EH (cell line): ENCODE measurements around the gene KRTAP12-1.
A peak's percentile ranks its signal among the peaks of the same experiment; 100 is the strongest.

ENCODE experiments used
- DNase-seq: peaks from one replicate; pipeline ENCODE4 v3.0.0-alpha.2; 2015; ENCODE audit warnings: low read depth

Gene KRTAP12-1

DNA sequence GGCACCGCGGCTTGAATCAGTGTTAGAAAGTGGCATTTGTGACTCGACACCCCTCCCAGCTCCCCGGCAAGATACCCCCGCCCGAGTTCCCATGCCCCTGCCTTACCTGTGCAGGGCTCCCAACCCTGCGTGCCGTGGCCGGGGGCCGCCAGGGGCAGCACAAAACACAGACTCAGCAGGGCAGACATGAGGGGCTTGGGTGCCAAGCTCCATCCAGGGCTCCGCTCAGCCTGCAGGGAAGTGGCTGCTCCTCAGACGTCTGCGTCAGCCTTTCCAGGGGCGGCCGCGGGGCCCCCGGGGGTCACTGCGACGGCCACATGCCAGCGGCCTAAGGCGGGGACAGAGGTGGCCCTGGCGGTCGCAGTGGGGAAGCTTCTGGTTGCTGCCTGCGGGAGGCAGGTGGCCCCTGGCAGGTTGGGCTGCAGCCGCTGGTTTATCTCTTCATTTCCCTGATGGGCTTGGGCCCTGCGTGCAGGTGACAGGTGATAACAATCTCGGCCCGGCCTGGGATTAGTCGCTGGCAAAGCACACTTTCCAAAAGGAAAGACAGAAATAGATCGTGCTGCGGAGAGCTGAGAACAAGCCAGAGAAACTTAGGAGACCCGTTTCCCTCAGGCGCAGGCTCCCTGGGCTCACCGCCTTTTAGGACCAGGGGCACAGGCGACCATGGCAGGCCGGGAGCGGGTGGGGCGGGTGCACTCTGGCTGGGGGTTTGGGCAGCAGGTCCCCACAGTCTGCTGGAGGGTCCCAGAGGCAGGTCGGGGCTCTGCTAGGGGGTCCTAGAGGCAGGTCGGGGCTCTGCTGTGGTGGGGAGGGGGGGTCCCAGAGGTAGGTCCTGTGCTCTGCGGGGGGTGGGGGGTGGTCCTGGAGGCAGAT is 29.6 kb upstream of the KRTAP12-1 start, which contains the start of gene TSPEAR:
TSPEAR (minus strand) TSS at position 246 of the 876 bp plus-strand sequence; CDS start at position 188, 58 bp downstream.
- no peak for DNase-seq

DNA sequence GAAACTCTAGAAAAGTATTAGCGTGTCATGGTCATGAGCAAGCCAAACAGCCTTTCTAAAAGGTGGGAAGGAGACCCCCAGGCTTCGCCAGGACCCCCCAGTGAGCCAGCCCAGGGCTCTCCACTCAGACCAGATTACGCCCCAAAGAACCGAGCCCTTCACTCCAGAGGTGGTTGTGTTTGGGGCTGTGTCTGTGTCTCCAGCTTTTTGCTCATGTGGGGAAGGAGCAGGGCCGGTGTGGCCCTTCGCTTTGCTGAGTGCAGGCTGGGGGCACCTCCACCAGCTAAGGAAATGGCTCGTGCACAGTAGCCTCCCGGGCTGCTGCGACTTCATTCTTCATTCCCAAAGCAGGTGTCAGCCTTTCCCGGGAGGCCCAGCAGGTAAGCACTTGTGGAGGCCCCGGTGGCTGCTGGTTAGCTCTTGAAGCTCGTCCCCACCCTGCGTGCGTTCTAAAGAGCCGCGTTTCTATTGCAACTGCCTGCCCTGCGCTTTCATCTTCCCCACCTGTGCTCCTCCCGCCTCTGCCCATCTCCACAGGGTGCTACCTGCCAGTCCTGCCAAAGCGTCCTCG is 28.9 kb upstream of the KRTAP12-1 start:
- no peak for DNase-seq

DNA sequence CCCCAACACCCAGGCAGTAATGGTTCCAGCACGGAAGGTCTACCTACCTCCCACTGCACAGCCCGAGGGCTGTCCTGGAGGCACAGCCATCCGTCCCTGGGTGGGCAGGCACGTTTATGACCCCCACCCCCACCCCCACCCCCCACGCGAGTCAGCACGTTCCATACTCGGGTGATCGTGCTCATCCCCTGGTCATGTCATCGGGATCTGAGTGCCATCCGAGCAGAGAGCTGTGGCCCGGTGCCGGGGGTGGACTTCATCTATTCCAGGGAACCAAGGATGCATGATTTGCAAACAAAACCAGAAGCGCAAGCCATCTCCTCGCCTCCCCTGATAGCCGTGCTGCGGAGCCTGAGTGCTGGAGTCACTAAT is 28.3 kb upstream of the KRTAP12-1 start:
- DNase-seq = no peak

GRCh38 chr21:44709426-44710293 is 27.7 kb upstream of the KRTAP12-1 start:
- DNase-seq = peak; percentile 10

DNA sequence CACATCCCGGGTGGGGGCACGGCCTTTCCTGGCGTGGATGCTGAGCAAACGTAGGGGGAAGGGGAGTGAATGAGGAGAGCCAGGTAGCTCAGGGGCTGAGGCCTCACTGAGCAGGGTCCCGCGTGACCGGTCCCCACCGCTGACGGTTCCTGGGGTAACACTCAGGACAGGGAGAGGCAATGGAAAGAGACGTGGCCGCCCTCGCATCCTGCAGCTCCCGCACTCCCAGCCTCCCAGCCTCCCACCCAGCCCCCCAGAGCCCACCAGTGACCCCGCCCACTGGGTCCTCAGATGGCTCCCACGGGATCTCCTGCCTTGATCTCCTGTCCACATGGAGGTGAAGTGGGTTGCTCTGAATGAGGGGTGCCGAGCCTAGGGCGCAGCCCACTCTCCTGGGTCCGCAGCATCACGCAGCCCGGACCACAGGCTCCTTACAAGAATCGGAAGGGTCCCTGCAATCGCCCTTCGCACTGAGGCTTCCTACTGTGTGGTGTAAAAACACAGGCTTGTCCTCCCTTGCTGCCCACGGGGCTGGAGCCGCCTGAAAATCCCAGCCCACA is 27.0 kb upstream of the KRTAP12-1 start:
- no peak for DNase-seq

DNA sequence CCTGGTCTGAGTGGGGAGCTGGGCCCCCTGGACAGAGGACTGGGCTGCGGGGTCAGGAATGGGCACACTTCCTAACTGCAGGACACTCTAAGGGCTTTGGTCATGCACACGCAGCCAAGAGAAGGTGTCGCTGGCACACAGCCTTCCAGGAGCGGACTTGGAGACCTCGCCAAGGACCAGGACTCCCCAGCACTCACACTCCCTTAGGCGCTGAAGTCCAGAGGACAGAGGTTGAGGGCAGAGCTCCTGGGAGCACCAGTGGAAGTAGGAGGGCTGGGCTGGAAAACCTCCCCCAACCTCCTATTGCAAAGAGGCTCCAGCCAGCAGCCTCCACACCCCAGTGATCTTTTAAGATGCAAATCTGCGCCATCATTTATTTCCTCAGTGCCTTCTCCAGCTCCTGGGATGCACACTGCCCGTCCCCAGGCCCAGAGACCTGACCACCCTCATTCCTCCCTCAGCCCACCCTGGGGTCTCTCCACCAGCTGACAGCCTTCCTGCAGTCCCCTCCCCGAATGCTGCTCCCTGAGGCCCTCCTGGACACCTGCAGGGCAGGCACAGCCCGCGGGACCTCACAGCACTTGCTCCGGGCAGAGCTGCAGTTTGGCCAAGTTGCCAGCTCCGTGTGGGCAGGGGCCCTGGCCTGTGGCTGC is 26.4 kb upstream of the KRTAP12-1 start:
- DNase-seq = no peak

DNA sequence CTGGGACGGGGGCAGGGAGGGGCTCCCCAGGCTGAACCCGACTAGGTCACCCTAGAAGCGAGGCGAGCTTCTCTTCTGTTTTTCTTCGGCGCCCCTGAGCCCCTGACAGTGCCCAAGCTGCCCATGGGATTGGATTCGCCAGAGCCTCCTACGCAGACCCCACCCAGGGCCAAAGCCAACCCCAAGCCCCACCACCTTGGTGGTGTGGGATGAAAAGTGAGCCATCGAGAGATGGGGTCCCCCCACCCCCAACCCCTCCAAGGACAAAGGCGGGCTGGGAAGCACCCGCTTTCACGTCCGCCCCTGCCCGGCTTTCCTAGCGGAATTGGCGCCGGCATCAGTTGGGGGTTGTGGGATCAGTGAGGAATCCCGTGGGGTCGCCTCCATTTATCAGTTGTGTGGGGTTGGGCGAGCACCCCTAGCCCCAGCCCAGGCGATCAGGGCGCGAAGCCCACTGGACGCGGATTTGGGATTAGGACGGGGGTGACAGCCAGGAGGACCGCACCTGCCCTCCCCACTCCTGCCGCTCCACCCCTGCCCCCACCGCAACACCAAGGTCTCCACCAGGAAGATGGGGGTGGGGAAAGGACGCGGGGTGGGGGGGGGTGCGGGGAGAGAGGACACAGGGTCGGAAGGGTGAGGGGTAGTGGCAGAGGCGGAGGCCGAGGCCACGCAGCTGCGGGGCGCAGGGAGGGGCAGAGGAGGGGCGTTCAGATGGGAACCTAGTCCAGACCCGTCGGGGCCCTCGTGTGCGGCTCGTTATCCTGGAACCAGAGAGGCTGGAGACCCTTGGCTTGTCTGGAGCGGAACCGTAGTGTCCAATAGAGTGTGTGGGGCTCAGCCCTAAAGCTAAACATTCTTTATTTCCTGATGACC is 25.0 kb upstream of the KRTAP12-1 start:
- DNase-seq = no peak

GRCh38 chr21:44706026-44706705 is 24.2 kb upstream of the KRTAP12-1 start:
- DNase-seq = no peak

DNA sequence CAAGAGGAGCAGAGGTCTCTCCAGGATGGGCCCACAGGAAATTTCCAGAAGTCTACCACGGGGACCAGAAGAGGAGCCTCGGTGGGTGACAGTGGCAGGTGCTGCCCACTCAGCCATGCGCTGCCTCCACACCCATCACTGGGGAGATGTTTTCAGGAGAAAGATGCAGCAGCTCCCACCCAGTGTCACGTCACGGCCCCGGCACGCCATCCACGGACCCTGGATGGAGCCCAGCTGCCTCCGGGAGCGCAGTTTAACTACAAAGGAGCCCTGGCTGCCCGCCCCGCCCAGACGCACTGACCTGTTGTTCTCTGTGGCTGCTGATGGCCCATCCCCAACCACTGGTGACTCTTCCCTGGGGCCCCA is 22.7 kb upstream of the KRTAP12-1 start:
- no peak for DNase-seq

GRCh38 chr21:44703731-44704635 is 22.0 kb upstream of the KRTAP12-1 start:
- no peak for DNase-seq

GRCh38 chr21:44702973-44703730 is 21.2 kb upstream of the KRTAP12-1 start:
- no peak for DNase-seq

DNA sequence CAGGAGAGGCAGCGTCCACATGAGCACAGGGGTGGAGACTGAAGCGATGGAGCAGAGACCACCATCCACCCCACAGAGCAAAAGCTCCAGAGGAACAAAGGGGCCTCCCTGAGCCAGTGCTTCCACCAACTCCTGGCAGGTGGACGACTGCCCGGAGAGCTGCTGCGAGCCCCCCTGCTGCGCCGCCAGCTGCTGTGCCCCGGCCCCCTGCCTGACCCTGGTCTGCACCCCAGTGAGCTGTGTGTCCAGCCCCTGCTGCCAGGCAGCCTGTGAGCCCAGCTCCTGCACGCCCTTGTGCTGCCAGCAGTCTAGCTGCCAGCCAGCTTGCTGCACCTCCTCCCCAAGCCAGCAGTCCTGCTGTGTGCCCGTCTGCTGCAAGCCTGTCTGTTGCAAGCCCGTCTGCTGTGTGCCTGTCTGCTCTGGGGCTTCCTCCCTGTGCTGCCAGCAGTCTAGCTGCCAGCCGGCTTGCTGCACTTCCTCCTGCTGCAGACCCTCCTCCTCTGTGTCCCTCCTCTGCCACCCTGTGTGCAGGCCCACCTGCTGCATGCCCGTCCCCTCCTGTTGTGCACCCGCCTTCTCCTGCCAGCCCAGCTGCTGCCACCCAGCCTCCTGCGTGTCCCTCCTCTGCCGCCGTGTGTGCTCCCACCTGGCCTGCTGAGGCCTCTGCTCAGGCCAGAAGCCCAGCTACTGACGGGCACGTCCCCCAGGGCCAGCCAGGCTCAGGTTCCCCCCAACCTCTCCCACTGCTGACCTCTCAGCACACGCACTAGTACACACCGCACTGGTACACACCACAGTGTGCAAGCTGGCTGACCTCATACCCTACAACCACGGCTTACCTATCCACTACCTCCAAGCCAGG is 20.4 kb upstream of the KRTAP12-1 start:
- DNase-seq = no peak

DNA sequence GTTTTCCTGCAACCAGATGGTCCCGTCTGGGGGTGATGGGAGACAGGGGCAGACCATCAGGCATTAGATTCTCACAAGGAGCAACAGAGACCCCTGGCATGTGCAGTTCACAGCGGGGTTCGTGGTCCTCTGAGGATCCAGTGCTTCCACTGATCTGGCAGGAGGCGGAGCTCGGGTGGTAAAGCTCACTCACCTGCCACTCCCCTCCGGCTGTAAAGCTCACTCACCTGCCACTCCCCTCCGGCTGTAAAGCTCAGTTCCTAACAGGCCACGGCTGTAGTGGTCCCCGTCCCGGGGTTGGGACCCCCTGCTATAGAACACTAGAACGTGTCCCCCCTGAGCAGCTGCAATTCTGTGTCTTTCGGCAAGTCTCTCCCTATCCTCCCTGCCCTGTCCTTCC is 19.6 kb upstream of the KRTAP12-1 start:
- no peak for DNase-seq

DNA sequence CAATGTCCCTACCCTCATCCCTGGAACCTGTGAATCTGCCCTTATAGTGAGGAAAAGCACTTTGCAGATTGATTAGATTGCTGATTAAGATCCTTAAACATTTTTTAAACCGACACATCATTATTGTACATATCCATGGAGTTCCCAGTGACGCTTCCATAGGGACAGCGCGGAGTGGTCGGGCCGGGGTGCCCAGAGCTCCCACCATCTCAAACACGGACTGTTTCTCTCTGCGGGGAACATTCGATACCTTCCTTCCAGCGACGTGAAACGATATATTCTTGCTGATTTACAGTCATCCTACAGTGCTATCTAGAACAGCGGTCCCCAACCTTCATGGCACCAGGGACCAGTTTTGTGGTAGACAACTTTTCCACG is 19.0 kb upstream of the KRTAP12-1 start:
- no peak for DNase-seq

GRCh38 chr21:44700101-44701022 is 18.4 kb upstream of the KRTAP12-1 start:
- DNase-seq = no peak

- DNase-seq = no peak
These were observed 17.6 kb upstream of the KRTAP12-1 start for GRCh38 chr21:44699502-44700001.
